Measurements from ENCODE around the gene KCNMB1. TPM values are rescaled to one million over a fixed set of nuclear protein-coding genes. Genes with fewer than 3 reads are reported as not detected.
A peak's percentile ranks its signal among the peaks of the same experiment; 100 is the strongest.

Gene KCNMB1
- total RNA-seq (not detected in 2 replicates), polyA plus RNA-seq (0.06 TPM in 1 of 2 replicates, not detected in the other), polyA minus RNA-seq (0.36 TPM in 1 of 2 replicates, not detected in the other)
- 0.07 TPM for total RNA-seq (2013)

GRCh38 chr5:170388818-170389549 lies at the start of gene KCNMB1:
Gene KCNMB1, minus strand, starts transcription at chr5:170389367. Its CDS starts 3,920 bp downstream, at chr5:170385447.
- Histone ChIP-seq H3K27me3 (replicated peaks in 1 of 4; ENCODE audit: control extremely low read depth in 1 of 4, control insufficient read depth in 3 of 4, insufficient read depth in 4 of 4, low read length in 3 of 4) (peaks cover 0 to 3% (median 0%) of the 10 kb centered on the region in 4 experiments), H3K9ac (ENCODE audit: low read length) (no peak within 1 kb of the TSS), H3K4me3 (ENCODE audit: control extremely low read depth in 1 of 5, extremely low read depth in 1 of 5, insufficient read depth in 1 of 5, low read depth in 2 of 5, low read length in 4 of 5) (no peak within 1 kb of the TSS), H3K79me2 (ENCODE audit: control insufficient read depth, insufficient read depth, low read length) (no peaks in the 10 kb centered on the region), H3K27ac (ENCODE audit: low read length in 2 of 2) (no peak within 1 kb of the TSS), H3K4me2 (replicated peaks; ENCODE audit: low read depth, low read length, poor library complexity, severe bottlenecking) (peak within 1 kb of the TSS; percentile 2), H2AFZ (ENCODE audit: insufficient read depth, low read depth, low read length, poor library complexity, severe bottlenecking) (peak within 1 kb of the TSS; percentile 31), H3K36me3 (replicated peaks in 1 of 2; ENCODE audit: control extremely low read depth in 1 of 2, control insufficient read depth in 1 of 2, extremely low read depth in 1 of 2, insufficient read depth in 2 of 2, low read length in 1 of 2) (no peaks in the 10 kb centered on the region), H4K20me1 (ENCODE audit: control insufficient read depth, insufficient read depth, low read length, poor library complexity, severe bottlenecking) (no peaks in the 10 kb centered on the region), H3K4me1 (ENCODE audit: control insufficient read depth in 2 of 2, insufficient read depth in 2 of 2, low read length in 2 of 2) (peaks cover 17 to 19% of the 10 kb centered on the region in 2 donors), H3K9me3 (ENCODE audit: control extremely low read depth in 1 of 3, control insufficient read depth in 2 of 3, insufficient read depth in 1 of 3, low read length in 2 of 3) (no peaks in the 10 kb centered on the region)
- Mint-ChIP-seq H3K4me1 (peaks cover 23% of the 10 kb centered on the region), H3K27ac (peak within 1 kb of the TSS; percentile 43), H3K9me3 (ENCODE audit: insufficient read depth) (no peaks in the 10 kb centered on the region), H3K4me3 (no peak within 1 kb of the TSS), H3K27me3 (peaks cover 31% of the 10 kb centered on the region)
- ATAC-seq (ENCODE audit: low read depth): no peak
- ChIA-PET POLR2A (no interaction called here), CTCF (no interaction called here)
- TF ChIP-seq EZH2 (IDR thresholded peaks at IDR 0.05; ENCODE audit: borderline replicate concordance, insufficient read depth, low read depth, low read length, poor library complexity, severe bottlenecking): no peak
- no peak for TF ChIP-seq CTCF (IDR thresholded peaks at IDR 0.05)
- no peak for DNase-seq
- intact Hi-C loops (cut with micrococcal nuclease): no loop called here
- WGBS (ENCODE audit: insufficient coverage): 15% methylated on average over 14 of the region's 15 CpGs

- 96% methylated on average over 3 of the region's 8 CpGs for WGBS (ENCODE audit: insufficient coverage)
- H3K9ac ChIP-seq (ENCODE audit: low read length): no peak overlapping the region
Observed at GRCh38 chr5:170438581-170438980, 49.4 kb upstream of the KCNMB1 start.

More at GRCh38 chr5:170438581-170438980, 49.4 kb upstream of the KCNMB1 start:
- no peak overlapping the region for H3K4me3 Mint-ChIP-seq
- Histone ChIP-seq H2AFZ (ENCODE audit: insufficient read depth, low read depth, low read length, poor library complexity, severe bottlenecking) (no peak overlapping the region), H3K9me3 (ENCODE audit: control extremely low read depth in 1 of 3, control insufficient read depth in 2 of 3, insufficient read depth in 1 of 3, low read length in 2 of 3) (no peaks in the 10 kb centered on the region), H3K27me3 (replicated peaks in 1 of 4; ENCODE audit: control extremely low read depth in 1 of 4, control insufficient read depth in 3 of 4, insufficient read depth in 4 of 4, low read length in 3 of 4) (no peaks in the 10 kb centered on the region), H3K79me2 (ENCODE audit: control insufficient read depth, insufficient read depth, low read length) (no peaks in the 10 kb centered on the region), H3K27ac (ENCODE audit: low read length in 2 of 2) (no peak overlapping the region), H4K20me1 (ENCODE audit: control insufficient read depth, insufficient read depth, low read length, poor library complexity, severe bottlenecking) (no peaks in the 10 kb centered on the region), H3K4me1 (ENCODE audit: control insufficient read depth in 2 of 2, insufficient read depth in 2 of 2, low read length in 2 of 2) (no peaks in the 10 kb centered on the region), H3K4me2 (replicated peaks; ENCODE audit: low read depth, low read length, poor library complexity, severe bottlenecking) (no peak overlapping the region), H3K36me3 (replicated peaks in 1 of 2; ENCODE audit: control extremely low read depth in 1 of 2, control insufficient read depth in 1 of 2, extremely low read depth in 1 of 2, insufficient read depth in 2 of 2, low read length in 1 of 2) (no peaks in the 10 kb centered on the region), H3K4me3 (ENCODE audit: control extremely low read depth in 1 of 5, extremely low read depth in 1 of 5, insufficient read depth in 1 of 5, low read depth in 2 of 5, low read length in 4 of 5) (no peak overlapping the region)
- CTCF ChIA-PET: interaction anchor here (0.8 to 1.4 kb wide), 2 partner anchors 8 to 213 kb away, joined by 3 read pairs; no protein-coding TSS in a partner anchor
- peaks cover 3% of the 10 kb centered on the region for H3K27me3 Mint-ChIP-seq
- TF ChIP-seq EZH2 (IDR thresholded peaks at IDR 0.05; ENCODE audit: borderline replicate concordance, insufficient read depth, low read depth, low read length, poor library complexity, severe bottlenecking) (no peak), CTCF (IDR thresholded peaks at IDR 0.05) (no peak)
- POLR2A ChIA-PET: no interaction called here
- intact Hi-C loops (cut with micrococcal nuclease): no loop called here
- H3K4me1 Mint-ChIP-seq: no peaks in the 10 kb centered on the region
- DNase-seq (no peak), ATAC-seq (ENCODE audit: low read depth) (no peak)
- no peak overlapping the region for H3K27ac Mint-ChIP-seq
- H3K9me3 Mint-ChIP-seq (ENCODE audit: insufficient read depth): no peaks in the 10 kb centered on the region

Measured in B cell (primary cell).